ENCODE results near the gene RTN4RL2. TPM values are rescaled to one million over a fixed set of nuclear protein-coding genes. Genes with fewer than 3 reads are reported as not detected.

The RTN4RL2 gene
- total RNA-seq, 1 experiment from 2014 or later = 7.0 TPM

DNA sequence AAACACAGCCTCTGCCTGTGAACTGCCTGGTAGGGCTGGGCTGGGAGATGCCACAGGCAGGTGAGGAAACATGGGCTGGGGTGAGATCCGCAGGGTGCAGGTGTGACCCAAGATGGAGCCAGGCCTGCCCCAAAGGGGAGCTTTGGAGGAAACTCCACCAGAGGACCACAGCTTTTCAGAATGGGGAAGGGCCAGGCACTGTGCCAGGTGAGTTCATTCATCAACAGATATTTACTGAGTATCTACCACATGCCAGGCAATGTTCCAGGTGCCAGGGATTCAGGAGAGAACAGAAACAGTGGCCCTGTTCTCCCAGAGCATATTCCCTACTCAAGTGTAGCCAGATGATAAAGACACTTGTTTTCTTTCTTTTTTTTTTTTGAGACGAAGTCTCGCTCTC is 11.2 kb downstream of the RTN4RL2 start:
- Histone ChIP-seq H3K56ac (ENCODE audit: insufficient read length, low read depth, low read length) (no peak overlapping the region), H3K18ac (ENCODE audit: insufficient read length, low read depth, low read length) (no peak overlapping the region), H4K5ac (ENCODE audit: insufficient read length, low read depth, low read length) (no peak overlapping the region), H2AK5ac (ENCODE audit: insufficient read length, low read length) (no peak overlapping the region), H3T11ph (ENCODE audit: low read length) (no peak overlapping the region), H3K9ac (ENCODE audit: extremely low read depth, insufficient read length, low read length) (no peak overlapping the region), H3K4me2 (ENCODE audit: insufficient read depth, insufficient read length, low read length) (no peak overlapping the region), H3K23ac (ENCODE audit: insufficient read length, low read depth, low read length) (no peak overlapping the region), H2BK12ac (ENCODE audit: insufficient read length, low read depth, low read length) (no peak overlapping the region), H3K9me3 (ENCODE audit: control insufficient read depth, low read depth, low read length) (no peaks in the 10 kb centered on the region), H2AFZ (ENCODE audit: low read length) (no peak overlapping the region), H2BK20ac (ENCODE audit: low read depth, low read length, poor library complexity, severe bottlenecking) (no peak overlapping the region), H2BK120ac (ENCODE audit: low read depth, low read length, poor library complexity, severe bottlenecking) (no peak overlapping the region), H3K23me2 (ENCODE audit: insufficient read length, low read depth, low read length, poor library complexity, severe bottlenecking) (peaks cover under 1% of the 10 kb centered on the region), H2BK5ac (ENCODE audit: insufficient read length, low read length) (no peak overlapping the region), H3K27me3 (ENCODE audit: insufficient read depth, low read length) (peaks cover 6% of the 10 kb centered on the region; the same call in 1 of the 2 replicates), H3K27ac (ENCODE audit: insufficient read length, low read depth, low read length) (no peak overlapping the region), H4K91ac (ENCODE audit: insufficient read length, low read depth, low read length) (no peak overlapping the region), H3K14ac (ENCODE audit: insufficient read depth, low read length) (no peak overlapping the region), H3K4ac (ENCODE audit: low read depth, low read length) (no peak overlapping the region), H4K8ac (replicated peaks; ENCODE audit: insufficient read length, low read depth, low read length) (no peak overlapping the region), H4K20me1 (ENCODE audit: control insufficient read depth, insufficient read depth, insufficient read length) (no peaks in the 10 kb centered on the region), H3K79me2 (ENCODE audit: insufficient read depth, low read length) (no peaks in the 10 kb centered on the region), H2BK15ac (ENCODE audit: low read depth, low read length) (no peak overlapping the region), H3K79me1 (ENCODE audit: insufficient read depth, low read depth, low read length, poor library complexity, severe bottlenecking) (no peaks in the 10 kb centered on the region), H3K4me1 (ENCODE audit: insufficient read depth, low read length) (peaks cover 7% of the 10 kb centered on the region; the same call in 1 of the 2 replicates)
- H3K36me3 Mint-ChIP-seq (ENCODE audit: insufficient read depth in 1 of 3, low read depth in 3 of 3) = peaks cover 7 to 22% (median 11%) of the 10 kb centered on the region in 3 experiments; a peak in 5 of 7 replicates
- WGBS (ENCODE audit: extremely low coverage, insufficient read length, low lambda C conversion rate) = no CpG with 5 or more reads among the region's 3 CpGs
- H3K4me1 Mint-ChIP-seq = peaks cover 34 to 45% of the 10 kb centered on the region in 2 experiments
- no peaks in the 10 kb centered on the region; a peak in 1 of 5 replicates for H3K9me3 Mint-ChIP-seq
- DNase-seq = no peak
- H3K27ac Mint-ChIP-seq = no peak overlapping the region
- peaks cover 35% of the 10 kb centered on the region for H3K27me3 Mint-ChIP-seq (ENCODE audit: low read depth)
- no peak overlapping the region for H3K4me3 Mint-ChIP-seq
- TF ChIP-seq, protein P1, sequence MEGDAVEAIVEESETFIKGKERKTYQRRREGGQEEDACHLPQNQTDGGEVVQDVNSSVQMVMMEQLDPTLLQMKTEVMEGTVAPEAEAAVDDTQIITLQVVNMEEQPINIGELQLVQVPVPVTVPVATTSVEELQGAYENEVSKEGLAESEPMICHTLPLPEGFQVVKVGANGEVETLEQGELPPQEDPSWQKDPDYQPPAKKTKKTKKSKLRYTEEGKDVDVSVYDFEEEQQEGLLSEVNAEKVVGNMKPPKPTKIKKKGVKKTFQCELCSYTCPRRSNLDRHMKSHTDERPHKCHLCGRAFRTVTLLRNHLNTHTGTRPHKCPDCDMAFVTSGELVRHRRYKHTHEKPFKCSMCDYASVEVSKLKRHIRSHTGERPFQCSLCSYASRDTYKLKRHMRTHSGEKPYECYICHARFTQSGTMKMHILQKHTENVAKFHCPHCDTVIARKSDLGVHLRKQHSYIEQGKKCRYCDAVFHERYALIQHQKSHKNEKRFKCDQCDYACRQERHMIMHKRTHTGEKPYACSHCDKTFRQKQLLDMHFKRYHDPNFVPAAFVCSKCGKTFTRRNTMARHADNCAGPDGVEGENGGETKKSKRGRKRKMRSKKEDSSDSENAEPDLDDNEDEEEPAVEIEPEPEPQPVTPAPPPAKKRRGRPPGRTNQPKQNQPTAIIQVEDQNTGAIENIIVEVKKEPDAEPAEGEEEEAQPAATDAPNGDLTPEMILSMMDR (conservative IDR thresholded peaks at IDR 0.05) = no peak
